ENCODE results near the gene DOCK2. TPM values are rescaled to one million over a fixed set of nuclear protein-coding genes. Genes with fewer than 3 reads are reported as not detected.
A peak's percentile ranks its signal among the peaks of the same experiment; 100 is the strongest.

Gene DOCK2
- total and polyA plus RNA-seq, 9 of the 15 experiments (the other 6 are each of a cell fraction or from before 2014, with no cell fraction given), result 4.5 to 42.6 (median 20.5) TPM

- Histone ChIP-seq H3K9ac (ENCODE audit: insufficient read depth in 1 of 2, low read depth in 2 of 2, low read length in 2 of 2) (no peak overlapping the region), H3K4me3 (no peak overlapping the region), H3K36me3 (ENCODE audit: control insufficient read depth, insufficient read depth, low read length) (no peaks in the 10 kb centered on the region), H3K27me3 (ENCODE audit: control insufficient read depth in 2 of 2, insufficient read depth in 2 of 2, low read length in 2 of 2) (no peaks in the 10 kb centered on the region), H4K20me1 (replicated peaks; ENCODE audit: control insufficient read depth, insufficient read depth, low read length) (no peaks in the 10 kb centered on the region), H2AFZ (ENCODE audit: low read depth, low read length) (no peak overlapping the region), H3K27ac (ENCODE audit: extremely low read depth, low read depth, low read length) (no peak overlapping the region), H3K79me2 (ENCODE audit: control insufficient read depth, insufficient read depth, low read length) (no peaks in the 10 kb centered on the region), H3K9me3 (replicated peaks; ENCODE audit: control insufficient read depth, insufficient read depth, low read depth, low read length) (no peaks in the 10 kb centered on the region), H3K4me2 (ENCODE audit: insufficient read depth, low read length) (no peak overlapping the region), H3K9me1 (ENCODE audit: control insufficient read depth, insufficient read depth, low read length) (no peaks in the 10 kb centered on the region), H3K4me1 (replicated peaks in 1 of 2; ENCODE audit: control insufficient read depth in 2 of 2, insufficient read depth in 2 of 2, low read length in 2 of 2) (peaks cover 0 to 15% of the 10 kb centered on the region in 2 experiments; a peak in 3 of 5 replicates)
- FAIRE-seq (no peak), ATAC-seq (no peak), DNase-seq (ENCODE audit: extremely low read depth in 1 of 4, low spot score in 3 of 4) (no peak)
- WGBS (ENCODE audit: insufficient coverage, low coverage, missing lambda C conversion rate), result 0% methylated on average over 1 of the region's 1 CpG
- ChIA-PET POLR2A (interaction anchor here (1.0 kb wide), 1 partner anchor 33 kb away, joined by 3 read pairs; no protein-coding TSS in a partner anchor), CTCF (ENCODE audit: low intra/inter-chr PET ratio) (no interaction called here)
- BruUV-seq (replicated peaks), result no TSS peak
- intact Hi-C loops (cut with micrococcal nuclease) (no loop called here), in situ Hi-C loops (cut with MboI) (no loop called here)
- no peak for TF ChIP-seq E2F5 (CRISPR knock-in tag; IDR thresholded peaks at IDR 0.05)
Observed at GRCh38 chr5:169663537-169663936, 26.5 kb downstream of the DOCK2 start.

DNA sequence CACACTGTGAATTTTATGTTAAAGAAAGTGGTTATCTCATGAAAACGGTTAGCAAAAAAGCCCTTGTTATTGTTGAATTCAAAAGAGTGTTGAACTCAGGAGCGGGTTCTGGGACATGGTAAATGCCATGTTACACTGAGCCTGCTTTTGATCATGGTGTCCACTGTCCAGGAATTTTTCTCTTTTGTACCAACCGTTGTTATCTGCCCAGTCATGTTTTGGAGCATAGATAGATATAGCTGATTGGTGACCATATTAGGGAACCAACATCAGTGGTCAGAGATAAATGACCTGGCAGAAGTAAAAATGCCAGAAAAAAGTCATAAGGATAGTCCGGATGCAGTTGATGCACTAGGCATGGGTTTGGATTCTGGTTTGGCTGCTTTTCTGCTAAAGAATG, 29.3 kb downstream of the DOCK2 start:
- POLR2A ChIA-PET, result no interaction called here
- Histone ChIP-seq H4K20me1 (replicated peaks; ENCODE audit: control insufficient read depth, insufficient read depth, low read length) (no peaks in the 10 kb centered on the region), H3K9me3 (replicated peaks; ENCODE audit: control insufficient read depth, insufficient read depth, low read depth, low read length) (no peaks in the 10 kb centered on the region), H3K79me2 (ENCODE audit: control insufficient read depth, insufficient read depth, low read length) (no peaks in the 10 kb centered on the region), H3K9ac (ENCODE audit: insufficient read depth in 1 of 2, low read depth in 2 of 2, low read length in 2 of 2) (no peak overlapping the region), H3K36me3 (ENCODE audit: control insufficient read depth, insufficient read depth, low read length) (no peaks in the 10 kb centered on the region), H3K27me3 (ENCODE audit: control insufficient read depth in 2 of 2, insufficient read depth in 2 of 2, low read length in 2 of 2) (no peaks in the 10 kb centered on the region), H2AFZ (ENCODE audit: low read depth, low read length) (no peak overlapping the region; the same call in 1 of the 2 replicates), H3K4me2 (ENCODE audit: insufficient read depth, low read length) (no peak overlapping the region), H3K4me1 (replicated peaks in 1 of 2; ENCODE audit: control insufficient read depth in 2 of 2, insufficient read depth in 2 of 2, low read length in 2 of 2) (peaks cover 0 to 20% of the 10 kb centered on the region in 2 experiments; a peak in 3 of 5 replicates), H3K9me1 (ENCODE audit: control insufficient read depth, insufficient read depth, low read length) (no peaks in the 10 kb centered on the region), H3K4me3 (no peak overlapping the region), H3K27ac (ENCODE audit: extremely low read depth, low read depth, low read length) (no peak overlapping the region; the same call in 2 of the 3 replicates)
- ATAC-seq (no peak), FAIRE-seq (no peak), DNase-seq (ENCODE audit: extremely low read depth in 1 of 4, low spot score in 3 of 4) (no peak)
- WGBS (ENCODE audit: insufficient coverage, low coverage, missing lambda C conversion rate), result 1% methylated on average over 4 of the region's 4 CpGs
- in situ Hi-C loops (cut with MboI), result no loop called here
- BruUV-seq (replicated peaks), result no TSS peak
- intact Hi-C loops (cut with micrococcal nuclease), result loop anchor here (5.0 kb wide), 1 partner anchor 84 kb away; the partner anchor contains the start of gene SPDL1
- CTCF ChIA-PET (ENCODE audit: low intra/inter-chr PET ratio), result no interaction called here
- TF ChIP-seq EP300 (IDR thresholded peaks at IDR 0.05; ENCODE audit: low read length) (0 out of 2 replicates have a peak, but pooled peaks have one; percentile 17), NR2C2 (CRISPR knock-in tag; IDR thresholded peaks at IDR 0.05) (no peak), NR2C2 (tag; IDR thresholded peaks at IDR 0.05) (0 out of 2 replicates have a peak, but pooled peaks have one; percentile 7), CREB3 (tag; conservative IDR thresholded peaks at IDR 0.05; ENCODE audit: low read depth) (no peak), SRF (CRISPR knock-in tag; IDR thresholded peaks at IDR 0.05) (peak in 1 of 2 experiments; percentile 92; a peak in 3 of 4 replicates), GMEB1 (CRISPR knock-in tag; IDR thresholded peaks at IDR 0.05) (no peak), ZBTB2 (IDR thresholded peaks at IDR 0.05) (no peak), MAFG (tag; conservative IDR thresholded peaks at IDR 0.05) (peak; percentile 52; the same call in 1 of the 2 replicates), TEAD1 (CRISPR knock-in tag; IDR thresholded peaks at IDR 0.05) (0 out of 4 replicates have a peak, but pooled peaks of 1 of the 2 experiments have one; percentile 7)

Data from K562 (cell line).